Measurements from ENCODE around the gene PDPK1.
"Not testable (repeated sequence)": the region's sequence is repeated elsewhere in the genome, so short reads cannot be mapped to it uniquely, and the experiment has no call there.

Gene PDPK1

DNA sequence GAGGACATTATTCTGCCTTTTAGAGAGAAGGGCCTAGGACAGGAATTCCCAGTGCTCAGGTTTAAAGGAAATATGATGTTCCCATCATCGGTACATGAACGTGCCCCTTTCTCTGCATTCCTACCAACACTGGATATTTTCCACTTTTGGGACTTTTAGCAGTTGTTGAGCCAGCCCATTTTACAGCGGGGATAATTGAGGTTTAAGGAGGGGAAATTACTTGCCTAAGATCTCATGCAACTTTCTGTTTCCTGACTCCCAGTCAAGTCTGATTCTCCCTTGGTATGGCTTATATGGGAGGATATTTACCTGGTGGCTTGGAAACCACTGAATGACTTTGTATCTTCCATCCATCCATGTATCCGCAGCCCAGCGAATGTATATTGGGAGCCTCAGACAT is 3.5 kb upstream of the PDPK1 start:
- DNase-seq (ENCODE audit: low spot score in 2 of 2); ATAC-seq (ENCODE audit: low read depth); H3K27me3 Mint-ChIP-seq; H3K9me3 Mint-ChIP-seq; H3K36me3 Mint-ChIP-seq: not testable (repeated sequence)
- Mint-ChIP-seq H3K4me3 (peak overlapping the region; percentile 56), H3K27ac (peak overlapping the region; percentile 75), H3K4me1 (peaks cover 19% of the 10 kb centered on the region)

DNA sequence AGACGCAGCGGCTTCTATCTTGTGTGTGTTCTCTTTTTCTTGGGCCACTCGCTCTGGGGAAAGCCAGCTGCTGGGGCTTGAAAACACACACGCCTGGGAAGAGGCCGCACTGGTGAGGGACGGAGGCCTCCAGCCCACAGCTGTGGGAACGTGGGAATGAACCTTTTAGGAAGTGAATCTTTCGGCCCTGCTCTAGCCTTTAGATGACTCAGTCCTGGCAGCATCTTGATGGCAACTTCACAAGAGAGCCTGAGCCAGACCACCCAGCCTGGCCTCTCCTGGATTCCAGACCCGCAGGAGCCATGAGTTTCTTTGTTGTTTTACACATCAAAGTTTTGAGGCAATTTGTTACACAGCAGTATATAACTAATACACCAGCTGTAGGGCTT is 2.2 kb upstream of the PDPK1 start:
- Mint-ChIP-seq H3K9me3 (no peaks in the 10 kb centered on the region), H3K27me3 (no peaks in the 10 kb centered on the region), H3K4me3 (no peak overlapping the region), H3K4me1 (peaks cover 21% of the 10 kb centered on the region), H3K27ac (no peak overlapping the region), H3K36me3 (peaks cover 1% of the 10 kb centered on the region)
- no peak for ATAC-seq (ENCODE audit: low read depth)
- DNase-seq (ENCODE audit: low spot score in 2 of 2): no peak

DNA sequence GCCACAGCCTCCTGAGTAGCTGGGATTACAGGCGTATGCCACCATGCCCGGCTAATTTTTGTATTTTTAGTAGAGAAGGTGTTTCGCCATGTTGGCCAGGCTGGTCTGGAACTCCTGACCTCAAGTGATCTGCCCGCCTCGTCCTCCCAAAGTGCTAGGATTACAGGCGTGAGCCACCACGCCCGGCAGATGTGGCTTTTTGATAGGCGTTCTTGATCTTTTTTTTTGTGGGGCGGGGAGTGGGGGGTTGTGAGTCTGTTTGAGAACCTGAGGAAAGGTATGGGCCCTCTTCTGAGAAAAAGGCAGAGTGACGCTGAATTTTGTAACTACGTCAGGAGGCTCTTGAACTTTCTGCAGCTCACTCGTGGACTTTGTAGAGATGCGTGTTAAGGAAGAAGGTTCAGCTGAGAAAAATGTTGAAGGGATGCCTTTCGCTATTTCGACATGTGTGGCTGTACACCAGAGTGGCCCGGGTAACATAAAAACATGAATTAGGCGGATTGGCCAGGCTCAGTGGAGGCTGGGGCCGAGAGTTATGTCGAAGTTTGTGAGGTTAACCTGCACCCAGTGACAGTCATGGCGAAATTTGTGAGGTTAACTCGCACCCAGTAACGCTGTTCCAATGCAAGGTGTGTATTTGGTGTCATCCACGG is 1.5 kb downstream of the PDPK1 start:
- not testable (repeated sequence) for H3K9me3 Mint-ChIP-seq; H3K36me3 Mint-ChIP-seq; H3K27me3 Mint-ChIP-seq; DNase-seq (ENCODE audit: low spot score in 2 of 2); ATAC-seq (ENCODE audit: low read depth)
- H3K4me1 Mint-ChIP-seq: peaks cover 22% of the 10 kb centered on the region
- peak overlapping the region; percentile 84 for H3K4me3 Mint-ChIP-seq
- H3K27ac Mint-ChIP-seq: peak overlapping the region; percentile 95

DNA sequence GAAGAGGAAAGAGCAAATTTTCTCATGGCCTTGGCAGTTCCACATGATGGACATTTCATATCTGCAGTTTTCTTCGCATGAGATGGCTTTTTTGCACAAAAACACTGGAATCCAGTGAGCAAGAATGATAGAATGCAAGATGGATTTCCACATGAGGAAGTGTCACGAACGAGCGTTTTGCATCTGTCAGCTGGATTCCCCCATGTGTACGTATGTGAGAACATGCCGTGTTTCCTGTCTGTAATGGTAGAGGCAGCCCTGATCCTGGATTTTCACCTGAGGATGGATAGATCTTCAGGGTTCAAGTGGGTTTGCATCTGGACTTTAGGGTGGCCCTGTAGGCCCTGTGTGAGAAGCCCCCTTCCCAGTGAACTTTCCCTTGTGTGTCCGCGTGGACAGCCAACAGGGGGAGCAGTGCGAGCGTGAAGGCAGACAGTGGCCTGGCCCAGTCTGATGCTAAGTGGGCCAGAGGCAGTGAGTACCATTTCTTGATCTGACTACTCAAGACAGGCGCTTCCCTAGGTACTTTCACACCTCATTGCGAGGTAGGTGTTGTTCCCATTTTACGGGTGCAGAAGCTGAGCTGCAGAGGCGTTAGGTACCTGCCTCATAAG is 2.1 kb downstream of the PDPK1 start:
- H3K27me3 Mint-ChIP-seq, H3K36me3 Mint-ChIP-seq, H3K9me3 Mint-ChIP-seq: not testable (repeated sequence)
- ATAC-seq (ENCODE audit: low read depth): peak; percentile 6
- H3K27ac Mint-ChIP-seq: peak overlapping the region; percentile 95
- peaks cover 22% of the 10 kb centered on the region for H3K4me1 Mint-ChIP-seq
- DNase-seq (ENCODE audit: low spot score in 2 of 2): peak; percentile 34 to 51
- peak overlapping the region; percentile 77 for H3K4me3 Mint-ChIP-seq

DNA sequence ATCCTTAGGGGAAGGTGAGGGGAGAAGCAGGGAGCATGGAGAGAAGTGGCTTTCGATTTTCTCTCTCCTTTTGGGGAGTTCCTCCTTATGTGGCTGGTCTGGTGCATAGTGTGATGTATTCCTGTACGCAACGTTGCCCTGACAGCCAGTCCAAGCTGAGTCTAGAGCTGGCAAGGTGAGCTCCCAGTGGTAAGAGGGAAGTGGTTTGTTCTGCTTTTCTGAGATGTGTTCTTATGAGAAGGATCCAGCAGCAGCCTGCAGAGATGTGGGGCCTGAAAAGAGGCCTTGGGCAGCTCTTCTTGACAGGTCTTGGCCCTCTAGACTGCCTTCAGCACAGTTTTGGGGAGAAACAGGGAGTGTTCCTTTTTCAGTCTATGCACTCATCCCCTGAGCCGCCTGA is 3.1 kb downstream of the PDPK1 start:
- Mint-ChIP-seq H3K4me1 (peaks cover 24% of the 10 kb centered on the region), H3K4me3 (peak overlapping the region; percentile 69), H3K27ac (peak overlapping the region; percentile 95)
- peak; percentile 35 to 52 for DNase-seq (ENCODE audit: low spot score in 2 of 2)
- H3K27me3 Mint-ChIP-seq, H3K36me3 Mint-ChIP-seq, H3K9me3 Mint-ChIP-seq: not testable (repeated sequence)
- peak; percentile 56 for ATAC-seq (ENCODE audit: low read depth)

DNA sequence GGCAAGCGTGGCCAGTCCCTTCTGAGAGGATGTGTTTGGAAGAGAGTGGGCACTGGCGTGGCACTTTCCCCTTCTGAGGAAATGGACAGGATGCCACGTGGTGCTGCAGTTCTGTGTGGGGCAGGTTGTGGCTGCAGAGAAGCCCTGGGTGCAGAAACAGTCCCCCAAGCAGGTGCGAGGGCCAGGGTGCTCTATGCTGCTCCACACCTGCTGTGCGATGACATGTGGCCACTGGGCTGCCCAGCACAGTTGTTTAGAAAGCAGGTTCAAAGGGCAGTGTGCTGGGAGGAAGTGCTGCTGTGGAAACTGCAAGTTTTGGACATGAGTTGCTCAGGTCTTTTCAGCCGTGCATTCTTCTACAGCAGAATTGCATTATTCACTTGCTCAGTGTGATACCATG is 3.6 kb downstream of the PDPK1 start:
- H3K36me3 Mint-ChIP-seq; ATAC-seq (ENCODE audit: low read depth); H3K9me3 Mint-ChIP-seq; H3K27me3 Mint-ChIP-seq: not testable (repeated sequence)
- H3K27ac Mint-ChIP-seq: peak overlapping the region; percentile 95
- peaks cover 24% of the 10 kb centered on the region for H3K4me1 Mint-ChIP-seq
- peak in 1 of 2 donors; percentile 14 for DNase-seq (ENCODE audit: low spot score in 2 of 2)
- peak overlapping the region; percentile 69 for H3K4me3 Mint-ChIP-seq

DNA sequence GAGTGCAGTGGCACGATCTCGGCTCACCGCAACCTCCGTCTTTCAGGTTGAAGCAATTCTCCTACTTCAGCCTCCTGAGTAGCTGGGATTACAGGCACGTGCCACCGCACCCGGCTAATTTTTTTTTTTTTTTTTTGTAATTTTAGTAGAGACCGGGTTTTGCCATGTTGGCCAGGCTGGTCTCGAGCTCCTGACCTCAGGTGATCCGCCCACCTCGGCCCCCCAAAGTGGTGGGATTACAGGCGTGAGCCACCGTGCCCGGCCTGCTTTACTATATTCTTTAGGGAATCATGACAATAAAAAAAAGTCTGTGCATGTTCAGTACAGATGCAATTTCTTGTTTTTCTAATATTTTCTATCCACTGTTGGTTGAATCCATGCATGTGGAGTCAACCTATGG is 6.0 kb downstream of the PDPK1 start:
- not testable (repeated sequence) for H3K27ac Mint-ChIP-seq; H3K27me3 Mint-ChIP-seq; H3K9me3 Mint-ChIP-seq; H3K4me3 Mint-ChIP-seq; DNase-seq (ENCODE audit: low spot score in 2 of 2); ATAC-seq (ENCODE audit: low read depth); H3K36me3 Mint-ChIP-seq
- H3K4me1 Mint-ChIP-seq: peaks cover 22% of the 10 kb centered on the region

DNA sequence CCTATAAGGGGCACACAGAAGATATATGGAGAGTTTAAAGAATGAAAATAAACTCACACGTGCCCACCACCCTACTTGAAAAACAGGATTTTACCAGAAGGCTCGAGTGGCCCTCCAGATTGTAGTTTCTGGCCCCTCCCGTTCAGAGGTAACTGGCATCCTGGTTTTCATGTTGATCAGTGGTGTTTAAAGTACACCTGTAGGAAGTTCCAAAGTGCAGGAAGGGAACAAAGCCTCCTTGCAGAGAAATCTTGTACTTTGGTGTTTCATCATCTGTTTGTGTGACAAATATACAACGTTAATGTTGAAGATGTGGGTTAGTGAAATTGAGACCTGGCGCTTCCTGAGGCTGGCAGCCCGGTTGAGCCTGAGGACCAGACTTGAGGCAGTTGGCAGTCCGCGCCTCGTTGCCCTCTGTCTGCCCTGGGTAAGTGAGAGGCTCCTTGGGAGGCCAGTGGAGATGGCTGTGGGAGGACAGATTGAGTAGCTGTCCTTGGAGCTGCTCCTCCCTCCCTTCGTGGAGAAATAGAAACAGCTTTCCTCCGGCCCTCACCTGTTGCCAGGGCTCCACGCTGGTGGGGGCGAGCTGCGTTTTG is 12.6 kb downstream of the PDPK1 start:
- DNase-seq (ENCODE audit: low spot score in 2 of 2); H3K27me3 Mint-ChIP-seq; H3K27ac Mint-ChIP-seq; H3K4me3 Mint-ChIP-seq; H3K36me3 Mint-ChIP-seq; ATAC-seq (ENCODE audit: low read depth); H3K4me1 Mint-ChIP-seq; H3K9me3 Mint-ChIP-seq: not testable (repeated sequence)

DNA sequence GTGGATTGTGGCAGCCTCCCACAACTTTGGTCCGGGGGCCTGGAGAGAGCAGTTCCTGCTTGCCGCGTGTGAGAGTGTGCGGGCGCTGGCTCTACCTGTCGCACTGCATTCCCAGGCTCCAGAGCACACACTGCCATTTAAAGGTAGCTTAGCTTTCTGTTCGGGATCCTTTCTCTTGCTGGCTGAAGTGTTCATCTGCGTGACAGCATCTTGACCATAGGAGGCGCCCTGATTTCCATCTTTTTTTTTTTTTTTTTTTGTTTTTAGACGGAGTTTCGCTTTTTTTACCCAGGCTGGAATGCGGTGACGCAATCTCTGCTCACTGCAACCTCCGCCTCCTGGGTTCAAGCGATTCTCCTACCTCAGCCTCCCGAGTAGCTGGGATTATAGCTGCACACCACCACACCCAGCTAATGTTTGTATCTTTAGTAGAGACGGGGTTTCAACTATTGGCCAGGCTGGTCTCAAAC is 13.6 kb downstream of the PDPK1 start:
- not testable (repeated sequence) for H3K27ac Mint-ChIP-seq; DNase-seq (ENCODE audit: low spot score in 2 of 2)

DNA sequence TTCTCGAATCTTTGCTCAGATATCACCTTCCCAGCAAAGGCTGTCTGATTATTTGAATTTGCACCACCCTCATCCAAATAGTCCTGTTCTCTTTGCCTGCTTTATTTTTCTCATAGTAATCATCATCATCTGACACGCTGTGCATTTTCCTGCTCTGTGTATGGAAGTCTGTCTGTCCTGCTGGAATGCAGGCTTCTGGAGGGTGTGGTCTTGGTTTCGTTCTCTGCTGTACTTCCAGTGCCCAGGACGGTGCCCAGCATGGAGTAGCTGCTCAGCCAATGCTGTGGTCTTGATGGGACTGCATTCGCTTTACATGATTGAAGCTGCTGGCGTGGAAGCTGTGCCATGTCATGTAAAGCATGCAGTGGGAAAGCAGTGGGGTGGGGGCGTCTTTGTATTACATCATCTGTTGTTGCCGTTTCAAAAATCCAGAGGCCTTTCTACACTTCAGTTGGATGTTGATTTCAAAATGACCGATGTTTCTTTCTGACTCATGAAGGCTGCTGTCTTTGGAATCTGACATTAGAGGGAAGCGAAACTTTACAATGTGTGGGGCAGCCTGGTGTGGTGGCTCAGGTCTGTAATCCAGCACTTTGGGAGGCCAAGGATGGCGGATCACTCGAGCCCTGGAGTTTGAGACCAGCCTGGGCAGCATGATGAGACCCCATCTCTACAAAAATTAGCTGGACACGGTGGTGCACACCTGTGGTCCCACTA is 17.0 kb downstream of the PDPK1 start:
- DNase-seq (ENCODE audit: low spot score in 2 of 2); H3K27ac Mint-ChIP-seq; H3K27me3 Mint-ChIP-seq; H3K4me1 Mint-ChIP-seq; H3K36me3 Mint-ChIP-seq; H3K4me3 Mint-ChIP-seq; H3K9me3 Mint-ChIP-seq: not testable (repeated sequence)
- ATAC-seq (ENCODE audit: low read depth): peak; percentile 34

More for the DNA sequence above, 13.6 kb downstream of the PDPK1 start:
- not testable (repeated sequence) for ATAC-seq (ENCODE audit: low read depth); H3K36me3 Mint-ChIP-seq; H3K4me1 Mint-ChIP-seq; H3K9me3 Mint-ChIP-seq; H3K4me3 Mint-ChIP-seq; H3K27me3 Mint-ChIP-seq

DNA sequence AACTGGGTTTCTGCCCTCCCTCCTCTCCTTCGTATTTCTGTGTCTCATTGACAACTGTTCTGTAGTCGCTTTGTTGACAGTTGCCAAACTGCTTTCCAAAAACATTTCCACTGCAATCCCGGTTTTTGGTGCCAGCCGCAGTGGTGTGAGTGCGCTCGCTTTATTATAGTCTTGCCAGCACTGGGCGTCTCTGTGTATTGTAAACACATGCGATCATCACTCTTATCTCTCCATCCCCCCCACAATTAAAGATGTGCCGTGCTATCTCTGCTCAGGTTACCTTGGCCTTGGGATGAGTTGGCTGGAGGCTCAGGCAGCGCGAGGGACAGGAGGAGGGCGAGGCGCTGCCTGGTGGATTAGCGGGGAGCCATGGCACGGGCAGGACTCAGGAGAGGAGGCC is 19.3 kb downstream of the PDPK1 start:
- not testable (repeated sequence) for H3K27ac Mint-ChIP-seq; H3K4me3 Mint-ChIP-seq; DNase-seq (ENCODE audit: low spot score in 2 of 2); H3K36me3 Mint-ChIP-seq; H3K9me3 Mint-ChIP-seq; H3K27me3 Mint-ChIP-seq; H3K4me1 Mint-ChIP-seq; ATAC-seq (ENCODE audit: low read depth)

DNA sequence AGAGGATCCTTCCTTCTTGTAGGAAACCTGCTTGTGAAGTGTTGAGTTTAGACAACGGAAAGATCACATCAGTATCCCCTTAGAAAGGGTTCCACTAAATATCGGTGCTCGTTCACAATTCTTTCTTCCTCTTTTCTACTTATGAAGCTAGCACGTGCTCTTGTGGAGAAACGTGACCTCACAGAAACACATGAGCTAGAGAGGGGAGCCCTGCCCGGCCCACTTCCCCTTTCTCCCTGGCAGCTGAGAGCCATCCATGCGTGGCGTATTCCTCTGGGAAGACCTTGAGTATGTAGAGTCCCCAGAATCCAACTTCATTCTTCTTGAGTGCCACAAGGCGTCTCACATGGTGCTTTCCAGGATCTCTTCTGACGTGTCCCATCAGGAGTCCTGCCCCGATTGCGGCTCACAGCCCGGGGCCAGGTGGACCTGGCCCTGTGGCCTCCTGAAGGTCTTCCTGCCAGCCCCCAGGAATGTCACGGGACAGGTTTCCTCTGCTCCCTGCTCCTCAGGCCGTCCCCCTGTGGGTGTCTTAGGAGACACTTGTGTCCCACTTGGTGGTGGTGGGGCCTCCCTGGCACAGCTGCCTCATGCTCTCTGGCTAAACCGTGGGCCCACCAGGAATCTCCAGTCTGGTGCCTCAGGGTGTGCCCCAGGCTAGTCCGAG is 22.4 kb downstream of the PDPK1 start:
- not testable (repeated sequence) for H3K9me3 Mint-ChIP-seq, H3K27ac Mint-ChIP-seq, H3K27me3 Mint-ChIP-seq, H3K4me1 Mint-ChIP-seq, H3K36me3 Mint-ChIP-seq, H3K4me3 Mint-ChIP-seq
- DNase-seq (ENCODE audit: low spot score in 2 of 2) (peak; percentile 50 to 54), ATAC-seq (ENCODE audit: low read depth) (peak; percentile 85)

DNA sequence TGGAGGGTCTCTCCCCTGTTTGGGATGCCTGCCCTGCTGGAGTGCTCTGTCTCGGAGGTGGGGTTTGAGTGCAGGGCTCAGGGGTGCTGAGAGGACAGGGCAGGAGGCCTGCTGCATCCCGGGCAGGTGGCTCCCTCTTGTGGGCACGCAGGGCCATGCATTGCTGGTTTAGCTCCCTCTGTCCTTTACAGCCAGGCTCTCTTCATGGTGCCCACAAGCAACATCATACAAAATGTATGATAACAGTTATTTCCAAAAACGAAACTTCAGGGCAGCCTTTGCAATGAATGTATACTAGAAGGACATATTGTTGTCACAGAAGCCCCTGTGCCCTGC is 22.9 kb downstream of the PDPK1 start:
- H3K4me1 Mint-ChIP-seq, H3K4me3 Mint-ChIP-seq, H3K36me3 Mint-ChIP-seq, H3K27me3 Mint-ChIP-seq, H3K9me3 Mint-ChIP-seq, H3K27ac Mint-ChIP-seq: not testable (repeated sequence)
- peak; percentile 72 for ATAC-seq (ENCODE audit: low read depth)
- DNase-seq (ENCODE audit: low spot score in 2 of 2): peak; percentile 70 to 76

DNA sequence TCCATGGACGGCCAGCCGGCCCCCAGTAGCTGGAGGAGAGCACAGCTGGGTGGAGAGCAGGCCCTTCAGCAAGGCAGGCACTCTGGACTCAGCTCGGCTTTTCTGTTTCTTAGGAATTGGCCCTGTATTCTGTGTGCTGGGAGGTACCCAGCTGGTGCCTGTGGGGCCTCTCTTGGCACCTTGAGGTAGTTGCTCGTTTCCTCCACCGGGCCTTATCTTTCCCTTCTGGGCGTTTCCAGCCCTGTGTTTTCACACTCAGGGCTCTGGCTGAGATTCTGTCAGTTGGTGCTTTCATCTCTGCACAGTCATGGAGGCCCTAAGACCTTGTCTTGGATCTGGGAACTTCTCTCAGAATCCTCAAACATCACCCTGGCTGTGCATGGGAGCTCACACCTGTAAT is 29.7 kb downstream of the PDPK1 start:
- not testable (repeated sequence) for H3K9me3 Mint-ChIP-seq; H3K4me3 Mint-ChIP-seq; ATAC-seq (ENCODE audit: low read depth); H3K27ac Mint-ChIP-seq; H3K36me3 Mint-ChIP-seq; H3K4me1 Mint-ChIP-seq; H3K27me3 Mint-ChIP-seq; DNase-seq (ENCODE audit: low spot score in 2 of 2)

Data from memory B cell (primary cell).